GM23338 (cell line): ENCODE data around the gene FYN. TPM values are rescaled to one million over a fixed set of nuclear protein-coding genes. Genes with fewer than 3 reads are reported as not detected.
A peak's percentile ranks its signal among the peaks of the same experiment; 100 is the strongest.

Experiments
- ATAC-seq: fragments of 200-7000 bp; cut with Tn5 transposase; 3 replicates; pipeline ENCODE4 v1.9.1; 2020
- DNase-seq: peaks from one replicate; pipeline ENCODE4 v3.0.0-alpha.2; 2015; ENCODE audit warnings: low spot score
- H2AFZ ChIP-seq: fragments of 200-600 bp; sonication (generic); 2 replicates; pipeline ENCODE4 v1.8.0; 2016; ENCODE audit warnings: antibody characterized with exemption, mild to moderate bottlenecking, moderate library complexity
- H3F3A ChIP-seq: fragments of 200-600 bp; sonication (generic); replicated peaks from 2 replicates; pipeline ENCODE4 v1.8.0; 2017; ENCODE audit warnings: antibody characterized with exemption, mixed run types, low read depth
- H3K27ac ChIP-seq: fragments of 200-600 bp; sonication (generic); 2 replicates; pipeline ENCODE4 v1.6.1; 2016; ENCODE audit warnings: low read depth
- H3K27me3 ChIP-seq: fragments of 200-600 bp; sonication (generic); 2 replicates; pipeline ENCODE4 v1.8.0; 2016; ENCODE audit warnings: mild to moderate bottlenecking, mixed run types, moderate library complexity; ENCODE audit not compliant: insufficient read depth
- H3K36me3 ChIP-seq: fragments of 200-600 bp; sonication (generic); 2 replicates; pipeline ENCODE4 v1.8.0; 2016; ENCODE audit warnings: mild to moderate bottlenecking; ENCODE audit not compliant: insufficient read depth
- H3K4me1 ChIP-seq: fragments of 200-600 bp; sonication (generic); 2 replicates; pipeline ENCODE4 v1.8.0; 2016; ENCODE audit warnings: mild to moderate bottlenecking, moderate library complexity; ENCODE audit not compliant: insufficient read depth
- H3K4me2 ChIP-seq: fragments of 200-600 bp; sonication (generic); 2 replicates; pipeline ENCODE4 v1.7.1; 2017; ENCODE audit warnings: mixed run types
- H3K4me3 ChIP-seq: fragments of 200-600 bp; sonication (generic); 2 replicates; pipeline ENCODE4 v1.6.1; 2016; ENCODE audit warnings: mixed run types
- H3K79me2 ChIP-seq: fragments of 200-600 bp; sonication (generic); replicated peaks from 2 replicates; pipeline ENCODE4 v1.8.0; 2017; ENCODE audit warnings: mild to moderate bottlenecking; ENCODE audit not compliant: insufficient read depth
- H3K9me2 ChIP-seq: fragments of 200-600 bp; sonication (generic); 2 replicates; pipeline ENCODE4 v1.8.0; 2017; ENCODE audit not compliant: insufficient read depth
- H4K20me1 ChIP-seq: fragments of 200-600 bp; sonication (generic); replicated peaks from 2 replicates; pipeline ENCODE4 v1.8.0; 2017; ENCODE audit warnings: mild to moderate bottlenecking; ENCODE audit not compliant: insufficient read depth
- H3K27ac Mint-ChIP-seq: 2 replicates; pipeline ENCODE4 v1.8.0; 2020; ENCODE audit warnings: inconsistent platforms, mild to moderate bottlenecking, moderate library complexity, mixed read lengths
- H3K27me3 Mint-ChIP-seq: 3 replicates; pipeline ENCODE4 v1.8.0; 2022; ENCODE audit warnings: low read depth, mild to moderate bottlenecking, moderate library complexity, mixed read lengths, inconsistent platforms; ENCODE audit not compliant: insufficient read depth, poor library complexity
- H3K36me3 Mint-ChIP-seq: 3 replicates; pipeline ENCODE4 v1.8.0; 2021; ENCODE audit warnings: low read depth, mild to moderate bottlenecking, inconsistent platforms, moderate library complexity, mixed read lengths
- H3K4me1 Mint-ChIP-seq: 3 replicates; pipeline ENCODE4 v1.8.0; 2020; ENCODE audit warnings: mild to moderate bottlenecking, inconsistent platforms, mixed read lengths
- H3K4me3 Mint-ChIP-seq: 3 replicates; pipeline ENCODE4 v1.8.0; 2021; ENCODE audit warnings: moderate library complexity, mild to moderate bottlenecking, inconsistent platforms, mixed read lengths
- H3K9me3 Mint-ChIP-seq: 3 replicates; pipeline ENCODE4 v1.8.0; 2020; ENCODE audit warnings: moderate library complexity, mild to moderate bottlenecking, inconsistent platforms, mixed read lengths
- CREB1 ChIP-seq: fragments of 250-450 bp; sonication (Bioruptor Pico); IDR thresholded peaks from 2 replicates; pipeline ENCODE4 v1.5.0; 2020; ENCODE audit warnings: low read depth, mild to moderate bottlenecking, moderate library complexity
- ETS1 ChIP-seq: IDR thresholded peaks from 2 replicates; pipeline ENCODE4 v1.6.1; 2016; ENCODE audit warnings: antibody characterized with exemption
- EZH2 ChIP-seq: fragments of 200-600 bp; sonication (generic); IDR thresholded peaks from one replicate; pipeline ENCODE4 v1.8.0; 2017; ENCODE audit warnings: antibody characterized with exemption, mild to moderate bottlenecking, low read depth; ENCODE audit not compliant: unreplicated experiment
- EZH2phosphoT487 ChIP-seq: fragments of 200-600 bp; sonication (generic); IDR thresholded peaks from one replicate; pipeline ENCODE4 v1.8.1; 2018; ENCODE audit warnings: antibody characterized with exemption; ENCODE audit not compliant: unreplicated experiment
- JUNB ChIP-seq: IDR thresholded peaks from one replicate; pipeline ENCODE4 v1.6.1; 2016; ENCODE audit warnings: antibody characterized with exemption; ENCODE audit not compliant: unreplicated experiment
- NANOG ChIP-seq: IDR thresholded peaks from 2 replicates; pipeline ENCODE4 v1.6.1; 2016; ENCODE audit warnings: antibody characterized with exemption, borderline replicate concordance
- POLR2AphosphoS5 ChIP-seq: IDR thresholded peaks from 2 replicates; pipeline ENCODE4 v1.6.1; 2016; ENCODE audit warnings: antibody characterized with exemption, low read depth
- STAT1 ChIP-seq: IDR thresholded peaks from one replicate; pipeline ENCODE4 v1.6.1; 2016; ENCODE audit warnings: antibody characterized with exemption; ENCODE audit not compliant: unreplicated experiment
- ZNF331 ChIP-seq: fragments of 250-450 bp; sonication (Bioruptor Pico); IDR thresholded peaks from 2 replicates; pipeline ENCODE4 v1.5.0; 2020; ENCODE audit warnings: low read depth, mild to moderate bottlenecking, moderate library complexity
- polyA plus RNA-seq: library from polyadenylated mRNA; unstranded; fragments of >200 nt; fragmentation: Nextera tagmentation; extraction: Ambion mirVana; gene quantifications from 2 replicates; pipeline ENCODE4 v1.2.1, GENCODE V29; 2016
- total RNA-seq: library from RNA; depleted of rRNA; stranded (reverse); fragments of >200 nt; shearing (Covaris generic); gene quantifications from 2 replicates; pipeline ENCODE4 v1.2.3, GENCODE V29; 2014
- TF ChIP-seq, protein P1 (sequence below): IDR thresholded peaks from one replicate; pipeline ENCODE4 v1.6.1; 2018; ENCODE audit warnings: antibody characterized with exemption; ENCODE audit not compliant: unreplicated experiment
- TF ChIP-seq, protein P2 (sequence below), 2 experiments: fragments of 200-600 bp in 1 of 2; sonication (generic) in 1 of 2; conservative IDR thresholded peaks; 2 replicates each; pipeline versions ENCODE4 v1.5.1 to v1.6.1; 2016 to 2017; ENCODE audit warnings: antibody characterized with exemption in 2 of 2, low read depth in 2 of 2, mild to moderate bottlenecking in 2 of 2, moderate library complexity in 1 of 2
- TF ChIP-seq, protein P3 (sequence below): fragments of 250-450 bp; sonication (Bioruptor Pico); IDR thresholded peaks from 2 replicates; pipeline ENCODE4 v1.5.0; 2020; ENCODE audit warnings: mild to moderate bottlenecking, moderate library complexity

The FYN gene
- total and polyA plus RNA-seq, 2 experiments from 2014 or later: 46.8 to 143 TPM

GRCh38 chr6:111773501-111774345 is 99.5 kb downstream of the FYN start:
- TF ChIP-seq ZNF331 (CRISPR knock-in tag): no peak
- no peak for TF ChIP-seq POLR2AphosphoS5
- TF ChIP-seq, protein P1, sequence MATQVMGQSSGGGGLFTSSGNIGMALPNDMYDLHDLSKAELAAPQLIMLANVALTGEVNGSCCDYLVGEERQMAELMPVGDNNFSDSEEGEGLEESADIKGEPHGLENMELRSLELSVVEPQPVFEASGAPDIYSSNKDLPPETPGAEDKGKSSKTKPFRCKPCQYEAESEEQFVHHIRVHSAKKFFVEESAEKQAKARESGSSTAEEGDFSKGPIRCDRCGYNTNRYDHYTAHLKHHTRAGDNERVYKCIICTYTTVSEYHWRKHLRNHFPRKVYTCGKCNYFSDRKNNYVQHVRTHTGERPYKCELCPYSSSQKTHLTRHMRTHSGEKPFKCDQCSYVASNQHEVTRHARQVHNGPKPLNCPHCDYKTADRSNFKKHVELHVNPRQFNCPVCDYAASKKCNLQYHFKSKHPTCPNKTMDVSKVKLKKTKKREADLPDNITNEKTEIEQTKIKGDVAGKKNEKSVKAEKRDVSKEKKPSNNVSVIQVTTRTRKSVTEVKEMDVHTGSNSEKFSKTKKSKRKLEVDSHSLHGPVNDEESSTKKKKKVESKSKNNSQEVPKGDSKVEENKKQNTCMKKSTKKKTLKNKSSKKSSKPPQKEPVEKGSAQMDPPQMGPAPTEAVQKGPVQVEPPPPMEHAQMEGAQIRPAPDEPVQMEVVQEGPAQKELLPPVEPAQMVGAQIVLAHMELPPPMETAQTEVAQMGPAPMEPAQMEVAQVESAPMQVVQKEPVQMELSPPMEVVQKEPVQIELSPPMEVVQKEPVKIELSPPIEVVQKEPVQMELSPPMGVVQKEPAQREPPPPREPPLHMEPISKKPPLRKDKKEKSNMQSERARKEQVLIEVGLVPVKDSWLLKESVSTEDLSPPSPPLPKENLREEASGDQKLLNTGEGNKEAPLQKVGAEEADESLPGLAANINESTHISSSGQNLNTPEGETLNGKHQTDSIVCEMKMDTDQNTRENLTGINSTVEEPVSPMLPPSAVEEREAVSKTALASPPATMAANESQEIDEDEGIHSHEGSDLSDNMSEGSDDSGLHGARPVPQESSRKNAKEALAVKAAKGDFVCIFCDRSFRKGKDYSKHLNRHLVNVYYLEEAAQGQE: no peak
- TF ChIP-seq NANOG: no peak
- TF ChIP-seq EZH2: no peak
- no peak for TF ChIP-seq CREB1 (CRISPR knock-in tag)
- TF ChIP-seq, protein P2, sequence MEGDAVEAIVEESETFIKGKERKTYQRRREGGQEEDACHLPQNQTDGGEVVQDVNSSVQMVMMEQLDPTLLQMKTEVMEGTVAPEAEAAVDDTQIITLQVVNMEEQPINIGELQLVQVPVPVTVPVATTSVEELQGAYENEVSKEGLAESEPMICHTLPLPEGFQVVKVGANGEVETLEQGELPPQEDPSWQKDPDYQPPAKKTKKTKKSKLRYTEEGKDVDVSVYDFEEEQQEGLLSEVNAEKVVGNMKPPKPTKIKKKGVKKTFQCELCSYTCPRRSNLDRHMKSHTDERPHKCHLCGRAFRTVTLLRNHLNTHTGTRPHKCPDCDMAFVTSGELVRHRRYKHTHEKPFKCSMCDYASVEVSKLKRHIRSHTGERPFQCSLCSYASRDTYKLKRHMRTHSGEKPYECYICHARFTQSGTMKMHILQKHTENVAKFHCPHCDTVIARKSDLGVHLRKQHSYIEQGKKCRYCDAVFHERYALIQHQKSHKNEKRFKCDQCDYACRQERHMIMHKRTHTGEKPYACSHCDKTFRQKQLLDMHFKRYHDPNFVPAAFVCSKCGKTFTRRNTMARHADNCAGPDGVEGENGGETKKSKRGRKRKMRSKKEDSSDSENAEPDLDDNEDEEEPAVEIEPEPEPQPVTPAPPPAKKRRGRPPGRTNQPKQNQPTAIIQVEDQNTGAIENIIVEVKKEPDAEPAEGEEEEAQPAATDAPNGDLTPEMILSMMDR (conservative IDR thresholded peaks at IDR 0.05; ENCODE audit: low read depth in 2 of 2): no peak
- no peak for TF ChIP-seq JUNB
- TF ChIP-seq EZH2phosphoT487: no peak
- TF ChIP-seq STAT1: no peak
- no peak for TF ChIP-seq ETS1
- TF ChIP-seq, protein P3, sequence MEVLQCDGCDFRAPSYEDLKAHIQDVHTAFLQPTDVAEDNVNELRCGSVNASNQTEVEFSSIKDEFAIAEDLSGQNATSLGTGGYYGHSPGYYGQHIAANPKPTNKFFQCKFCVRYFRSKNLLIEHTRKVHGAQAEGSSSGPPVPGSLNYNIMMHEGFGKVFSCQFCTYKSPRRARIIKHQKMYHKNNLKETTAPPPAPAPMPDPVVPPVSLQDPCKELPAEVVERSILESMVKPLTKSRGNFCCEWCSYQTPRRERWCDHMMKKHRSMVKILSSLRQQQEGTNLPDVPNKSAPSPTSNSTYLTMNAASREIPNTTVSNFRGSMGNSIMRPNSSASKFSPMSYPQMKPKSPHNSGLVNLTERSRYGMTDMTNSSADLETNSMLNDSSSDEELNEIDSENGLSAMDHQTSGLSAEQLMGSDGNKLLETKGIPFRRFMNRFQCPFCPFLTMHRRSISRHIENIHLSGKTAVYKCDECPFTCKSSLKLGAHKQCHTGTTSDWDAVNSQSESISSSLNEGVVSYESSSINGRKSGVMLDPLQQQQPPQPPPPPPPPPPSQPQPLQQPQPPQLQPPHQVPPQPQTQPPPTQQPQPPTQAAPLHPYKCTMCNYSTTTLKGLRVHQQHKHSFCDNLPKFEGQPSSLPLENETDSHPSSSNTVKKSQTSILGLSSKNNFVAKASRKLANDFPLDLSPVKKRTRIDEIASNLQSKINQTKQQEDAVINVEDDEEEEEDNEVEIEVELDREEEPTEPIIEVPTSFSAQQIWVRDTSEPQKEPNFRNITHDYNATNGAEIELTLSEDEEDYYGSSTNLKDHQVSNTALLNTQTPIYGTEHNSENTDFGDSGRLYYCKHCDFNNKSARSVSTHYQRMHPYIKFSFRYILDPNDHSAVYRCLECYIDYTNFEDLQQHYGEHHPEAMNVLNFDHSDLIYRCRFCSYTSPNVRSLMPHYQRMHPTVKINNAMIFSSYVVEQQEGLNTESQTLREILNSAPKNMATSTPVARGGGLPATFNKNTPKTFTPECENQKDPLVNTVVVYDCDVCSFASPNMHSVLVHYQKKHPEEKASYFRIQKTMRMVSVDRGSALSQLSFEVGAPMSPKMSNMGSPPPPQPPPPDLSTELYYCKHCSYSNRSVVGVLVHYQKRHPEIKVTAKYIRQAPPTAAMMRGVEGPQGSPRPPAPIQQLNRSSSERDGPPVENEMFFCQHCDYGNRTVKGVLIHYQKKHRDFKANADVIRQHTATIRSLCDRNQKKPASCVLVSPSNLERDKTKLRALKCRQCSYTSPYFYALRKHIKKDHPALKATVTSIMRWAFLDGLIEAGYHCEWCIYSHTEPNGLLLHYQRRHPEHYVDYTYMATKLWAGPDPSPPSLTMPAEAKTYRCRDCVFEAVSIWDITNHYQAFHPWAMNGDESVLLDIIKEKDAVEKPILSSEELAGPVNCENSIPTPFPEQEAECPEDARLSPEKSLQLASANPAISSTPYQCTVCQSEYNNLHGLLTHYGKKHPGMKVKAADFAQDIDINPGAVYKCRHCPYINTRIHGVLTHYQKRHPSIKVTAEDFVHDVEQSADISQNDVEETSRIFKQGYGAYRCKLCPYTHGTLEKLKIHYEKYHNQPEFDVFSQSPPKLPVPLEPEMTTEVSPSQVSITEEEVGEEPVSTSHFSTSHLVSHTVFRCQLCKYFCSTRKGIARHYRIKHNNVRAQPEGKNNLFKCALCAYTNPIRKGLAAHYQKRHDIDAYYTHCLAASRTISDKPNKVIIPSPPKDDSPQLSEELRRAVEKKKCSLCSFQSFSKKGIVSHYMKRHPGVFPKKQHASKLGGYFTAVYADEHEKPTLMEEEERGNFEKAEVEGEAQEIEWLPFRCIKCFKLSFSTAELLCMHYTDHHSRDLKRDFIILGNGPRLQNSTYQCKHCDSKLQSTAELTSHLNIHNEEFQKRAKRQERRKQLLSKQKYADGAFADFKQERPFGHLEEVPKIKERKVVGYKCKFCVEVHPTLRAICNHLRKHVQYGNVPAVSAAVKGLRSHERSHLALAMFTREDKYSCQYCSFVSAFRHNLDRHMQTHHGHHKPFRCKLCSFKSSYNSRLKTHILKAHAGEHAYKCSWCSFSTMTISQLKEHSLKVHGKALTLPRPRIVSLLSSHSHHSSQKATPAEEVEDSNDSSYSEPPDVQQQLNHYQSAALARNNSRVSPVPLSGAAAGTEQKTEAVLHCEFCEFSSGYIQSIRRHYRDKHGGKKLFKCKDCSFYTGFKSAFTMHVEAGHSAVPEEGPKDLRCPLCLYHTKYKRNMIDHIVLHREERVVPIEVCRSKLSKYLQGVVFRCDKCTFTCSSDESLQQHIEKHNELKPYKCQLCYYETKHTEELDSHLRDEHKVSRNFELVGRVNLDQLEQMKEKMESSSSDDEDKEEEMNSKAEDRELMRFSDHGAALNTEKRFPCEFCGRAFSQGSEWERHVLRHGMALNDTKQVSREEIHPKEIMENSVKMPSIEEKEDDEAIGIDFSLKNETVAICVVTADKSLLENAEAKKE (CRISPR knock-in tag): no peak
- Histone ChIP-seq H3K27me3 (no peaks in the 10 kb centered on the region), H4K20me1 (no peaks in the 10 kb centered on the region), H2AFZ (no peak overlapping the region), H3F3A (no peaks in the 10 kb centered on the region), H3K79me2 (peaks cover 19% of the 10 kb centered on the region), H3K4me2 (no peak overlapping the region), H3K4me1 (peaks cover 30% of the 10 kb centered on the region), H3K4me3 (no peak overlapping the region), H3K9me2 (no peaks in the 10 kb centered on the region), H3K27ac (0 out of 2 replicates have a peak overlapping the region, but pooled peaks have one; percentile 68), H3K36me3 (no peaks in the 10 kb centered on the region)
- Mint-ChIP-seq H3K27ac (no peak overlapping the region), H3K9me3 (no peaks in the 10 kb centered on the region), H3K36me3 (peaks cover 6% of the 10 kb centered on the region; the same call in 1 of the 3 replicates), H3K4me1 (peaks cover 44% of the 10 kb centered on the region), H3K4me3 (no peak overlapping the region), H3K27me3 (peaks cover 4% of the 10 kb centered on the region)
- DNase-seq (no peak), ATAC-seq (no peak)
